OCI-LY1 (cell line): ENCODE measurements around the gene AGR3.

Experiments
- CTCF ChIP-seq: fragments of 200-600 bp; sonication (generic), shearing (Covaris generic); IDR thresholded peaks from 2 replicates; pipeline ENCODE4 v1.5.1; 2017; ENCODE audit warnings: mild to moderate bottlenecking, antibody characterized with exemption, low read length, moderate library complexity, mixed read lengths
- EZH2 ChIP-seq: fragments of 200-600 bp; sonication (generic), shearing (Covaris generic); IDR thresholded peaks from 2 replicates; pipeline ENCODE4 v1.8.0; 2017; ENCODE audit warnings: borderline replicate concordance, mixed run types, mild to moderate bottlenecking, antibody characterized with exemption, low read length, moderate library complexity, mixed read lengths

GRCh38 chr7:16813232-16813616 lies 68.6 kb downstream of the AGR3 start:
- TF ChIP-seq CTCF = no peak
- no peak for TF ChIP-seq EZH2
